GM12891 (cell line): ENCODE data around the gene SPAG16. TPM values are rescaled to one million over a fixed set of nuclear protein-coding genes. Genes with fewer than 3 reads are reported as not detected.

ENCODE experiments used
- DNase-seq: peaks from one replicate; pipeline ENCODE4 v3.0.0; 2011; ENCODE audit warnings: low spot score; ENCODE audit not compliant: insufficient read length
- FAIRE-seq: peaks from 2 replicates; lab custom pipeline; 2011; peaks lifted over from hg19 to GRCh38; lab: Jason Lieb, UNC
- PAX5 ChIP-seq: IDR thresholded peaks from 2 replicates; pipeline ENCODE4 v1.6.1; 2011; ENCODE audit warnings: low read length, moderate library complexity, mild to moderate bottlenecking; ENCODE audit not compliant: insufficient read depth, severe bottlenecking
- POLR2A ChIP-seq: IDR thresholded peaks from 2 replicates; pipeline ENCODE4 v1.6.1; 2011; ENCODE audit warnings: low read depth, low read length, control low read depth
- POLR2AphosphoS5 ChIP-seq: IDR thresholded peaks from 2 replicates; pipeline ENCODE4 v1.6.1; 2011; ENCODE audit warnings: low read depth, low read length, control low read depth
- POU2F2 ChIP-seq: IDR thresholded peaks from 2 replicates; pipeline ENCODE4 v1.6.1; 2011; ENCODE audit warnings: low read depth, mild to moderate bottlenecking, control low read depth, low read length, moderate library complexity
- SPI1 ChIP-seq: IDR thresholded peaks from 2 replicates; pipeline ENCODE4 v1.6.1; 2011; ENCODE audit warnings: low read depth, low read length, control low read depth
- TAF1 ChIP-seq: IDR thresholded peaks from 2 replicates; pipeline ENCODE4 v1.6.1; 2011; ENCODE audit warnings: low read depth, low read length, control low read depth
- polyA plus RNA-seq: library from polyadenylated mRNA; unstranded; fragments of >200 nt; gene quantifications from one replicate; pipeline ENCODE4 v1.2.1, GENCODE V29; 2012; ENCODE audit warnings: low read depth, missing spikeins, inconsistent platforms; ENCODE audit not compliant: missing spikeins

SPAG16 gene
- polyA plus RNA-seq = 13.0 TPM

DNA sequence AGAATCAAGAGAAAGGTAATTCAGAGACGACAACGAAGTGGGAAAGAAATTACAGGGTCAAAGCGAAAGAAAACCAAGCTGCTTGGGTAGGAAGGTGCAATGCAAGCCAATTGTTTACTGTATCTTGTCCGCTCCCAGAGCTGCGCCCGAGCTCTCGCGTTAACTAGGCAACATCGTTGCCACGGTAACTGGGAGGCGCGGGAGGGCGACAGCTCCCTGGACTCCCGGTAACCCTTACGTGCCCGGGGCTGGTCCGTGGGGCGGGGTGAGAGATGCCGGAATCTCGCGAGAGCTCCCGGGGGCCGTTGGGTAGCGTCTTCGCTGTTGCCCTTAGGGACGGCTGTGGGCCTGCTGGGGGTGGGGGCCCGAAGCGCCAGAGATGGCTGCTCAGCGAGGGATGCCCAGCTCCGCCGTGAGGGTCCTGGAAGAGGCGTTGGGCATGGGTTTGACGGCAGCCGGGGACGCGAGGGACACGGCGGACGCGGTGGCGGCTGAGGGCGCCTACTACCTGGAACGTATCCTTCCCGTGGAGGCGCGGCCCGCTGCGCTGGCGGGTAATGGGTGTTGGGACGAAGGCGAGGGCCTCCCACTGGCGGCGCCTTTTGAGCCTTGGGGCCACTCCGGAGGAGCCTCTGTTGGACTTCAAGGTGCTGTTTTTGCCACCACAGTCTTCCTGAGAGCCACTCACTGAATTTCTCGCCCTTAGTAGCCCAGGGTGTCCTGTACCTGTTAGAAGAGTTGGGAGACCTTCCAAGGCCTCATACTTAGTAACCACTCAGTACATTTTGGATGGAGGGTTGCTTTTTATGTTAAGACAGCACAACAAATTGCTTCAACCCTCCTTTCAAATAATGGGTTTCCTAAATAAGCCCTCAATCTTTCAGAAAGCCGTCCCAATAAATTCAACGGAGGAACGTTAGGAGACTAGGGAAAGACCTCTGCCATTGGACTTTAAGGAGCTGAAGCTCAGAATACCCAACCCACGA, at the start of gene SPAG16:
Gene SPAG16 (plus strand): TSS at position 360 of the 986 bp plus-strand sequence.
- DNase-seq = peak; percentile 91
- peak; percentile 99 for FAIRE-seq
- TF ChIP-seq POU2F2 (no peak; the same call in 1 of the 2 replicates), POLR2A (peak; percentile 58; the same call in 1 of the 2 replicates), POLR2AphosphoS5 (0 out of 2 replicates have a peak, but pooled peaks have one; percentile 38)

GRCh38 chr2:213234641-213235040, 49.6 kb upstream of the SPAG16 start:
- DNase-seq (no peak), FAIRE-seq (peak; percentile 40)
- TF ChIP-seq TAF1 (no peak), POU2F2 (no peak), POLR2AphosphoS5 (no peak), POLR2A (no peak), PAX5 (no peak), SPI1 (no peak)

DNA sequence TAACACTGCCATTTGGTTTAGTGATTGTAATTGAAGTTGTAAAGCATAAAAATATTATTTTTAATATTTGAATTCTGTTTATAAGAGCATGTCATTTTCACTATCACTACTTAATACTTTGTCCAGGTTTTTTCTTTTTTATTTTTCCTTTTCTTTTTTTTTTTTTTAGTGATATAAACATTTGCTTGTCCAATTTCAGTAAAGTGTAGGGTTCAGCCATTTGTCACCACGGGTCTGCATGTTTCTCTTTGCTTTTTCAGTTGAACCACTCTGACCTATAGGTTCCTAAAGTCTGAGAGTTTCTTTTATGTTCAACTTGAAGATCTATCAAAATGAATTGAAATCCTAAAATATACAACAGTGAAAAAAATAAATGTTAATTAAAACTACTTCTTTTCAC, 48.5 kb upstream of the SPAG16 start:
- TF ChIP-seq SPI1 (no peak), TAF1 (no peak), PAX5 (no peak), POU2F2 (no peak), POLR2A (no peak), POLR2AphosphoS5 (no peak)
- FAIRE-seq = no peak

DNA sequence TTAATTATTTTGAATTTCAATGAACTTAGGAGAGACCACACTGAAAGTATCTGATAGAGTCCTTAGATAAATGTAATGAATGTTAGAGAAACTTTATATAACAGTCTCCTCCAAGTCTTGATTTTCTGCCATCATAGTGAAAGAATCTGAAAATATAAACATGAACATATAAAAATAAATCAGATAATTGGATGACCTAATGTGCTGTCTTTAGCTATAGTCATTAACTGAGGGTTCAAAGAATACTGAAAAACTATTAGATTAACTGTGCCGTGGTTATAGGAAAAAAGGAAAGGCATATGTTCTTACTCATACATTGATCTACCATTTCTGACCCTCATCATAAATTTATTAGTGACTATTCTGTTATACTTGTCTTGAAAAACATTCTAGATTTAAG, 47.0 kb upstream of the SPAG16 start:
- FAIRE-seq = peak; percentile 16

More for the DNA sequence above, 48.5 kb upstream of the SPAG16 start:
- DNase-seq = no peak

GRCh38 chr2:213237787-213238186, 46.5 kb upstream of the SPAG16 start:
- no peak for TF ChIP-seq POU2F2
- TF ChIP-seq TAF1 = no peak
- TF ChIP-seq POLR2AphosphoS5 = 0 out of 2 replicates have a peak, but pooled peaks have one; percentile 25
- peak; percentile 62 for FAIRE-seq

More for the DNA sequence above, 47.0 kb upstream of the SPAG16 start:
- TF ChIP-seq SPI1 = no peak
- no peak for TF ChIP-seq POLR2AphosphoS5
- TF ChIP-seq TAF1 = no peak
- TF ChIP-seq POLR2A = no peak
- TF ChIP-seq POU2F2 = no peak
- no peak for TF ChIP-seq PAX5
- no peak for DNase-seq

GRCh38 chr2:213238753-213239495, 45.3 kb upstream of the SPAG16 start:
- FAIRE-seq = peak; percentile 85
- no peak for DNase-seq
- 0 out of 2 replicates have a peak, but pooled peaks have one; percentile 21 for TF ChIP-seq POLR2A
- peak; percentile 19; the same call in 1 of the 2 replicates for TF ChIP-seq TAF1
- peak; percentile 36; the same call in 1 of the 2 replicates for TF ChIP-seq POLR2AphosphoS5
- no peak for TF ChIP-seq SPI1

More at GRCh38 chr2:213237787-213238186, 46.5 kb upstream of the SPAG16 start:
- DNase-seq = no peak

- DNase-seq (no peak), FAIRE-seq (peak; percentile 86)
- TF ChIP-seq TAF1 (no peak), PAX5 (no peak), POLR2AphosphoS5 (no peak), SPI1 (no peak), POLR2A (no peak), POU2F2 (no peak)
Measured at GRCh38 chr2:213241817-213242216, 42.4 kb upstream of the SPAG16 start.

DNA sequence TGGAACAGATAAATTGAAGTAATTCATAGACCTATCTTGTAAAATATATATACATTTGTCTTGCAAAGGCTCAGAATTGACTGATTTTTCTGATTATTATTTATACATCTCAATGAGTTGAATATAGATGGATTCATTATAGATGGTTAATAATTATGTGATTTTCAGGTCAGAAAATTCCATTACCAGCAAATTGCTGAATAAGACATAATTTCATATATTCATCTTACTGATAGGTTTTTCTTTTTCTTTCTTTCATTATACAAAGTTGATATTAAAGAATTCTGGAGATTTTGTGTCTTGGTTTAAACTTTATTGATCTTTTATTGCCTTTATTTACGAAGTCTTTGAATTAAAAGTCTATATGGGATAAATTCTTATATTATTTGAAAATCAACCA, 41.6 kb upstream of the SPAG16 start:
- FAIRE-seq = no peak
- DNase-seq = no peak
- TF ChIP-seq PAX5 = no peak
- no peak for TF ChIP-seq POU2F2
- TF ChIP-seq TAF1 = no peak
- TF ChIP-seq SPI1 = no peak
- TF ChIP-seq POLR2AphosphoS5 = no peak
- TF ChIP-seq POLR2A = no peak
